GM23338 (cell line): ENCODE results near the gene RRP9. TPM values are rescaled to one million over a fixed set of nuclear protein-coding genes. Genes with fewer than 3 reads are reported as not detected.

Experiments
- ATAC-seq: fragments of 200-7000 bp; cut with Tn5 transposase; 3 replicates; pipeline ENCODE4 v1.9.1; 2020
- DNase-seq: peaks from one replicate; pipeline ENCODE4 v3.0.0-alpha.2; 2015; ENCODE audit warnings: low spot score
- H2AFZ ChIP-seq: fragments of 200-600 bp; sonication (generic); 2 replicates; pipeline ENCODE4 v1.8.0; 2016; ENCODE audit warnings: antibody characterized with exemption, mild to moderate bottlenecking, moderate library complexity
- H3F3A ChIP-seq: fragments of 200-600 bp; sonication (generic); replicated peaks from 2 replicates; pipeline ENCODE4 v1.8.0; 2017; ENCODE audit warnings: antibody characterized with exemption, mixed run types, low read depth
- H3K27ac ChIP-seq: fragments of 200-600 bp; sonication (generic); 2 replicates; pipeline ENCODE4 v1.6.1; 2016; ENCODE audit warnings: low read depth
- H3K27me3 ChIP-seq: fragments of 200-600 bp; sonication (generic); 2 replicates; pipeline ENCODE4 v1.8.0; 2016; ENCODE audit warnings: mild to moderate bottlenecking, mixed run types, moderate library complexity; ENCODE audit not compliant: insufficient read depth
- H3K36me3 ChIP-seq: fragments of 200-600 bp; sonication (generic); 2 replicates; pipeline ENCODE4 v1.8.0; 2016; ENCODE audit warnings: mild to moderate bottlenecking; ENCODE audit not compliant: insufficient read depth
- H3K4me1 ChIP-seq: fragments of 200-600 bp; sonication (generic); 2 replicates; pipeline ENCODE4 v1.8.0; 2016; ENCODE audit warnings: mild to moderate bottlenecking, moderate library complexity; ENCODE audit not compliant: insufficient read depth
- H3K4me2 ChIP-seq: fragments of 200-600 bp; sonication (generic); 2 replicates; pipeline ENCODE4 v1.7.1; 2017; ENCODE audit warnings: mixed run types
- H3K4me3 ChIP-seq: fragments of 200-600 bp; sonication (generic); 2 replicates; pipeline ENCODE4 v1.6.1; 2016; ENCODE audit warnings: mixed run types
- H3K79me2 ChIP-seq: fragments of 200-600 bp; sonication (generic); replicated peaks from 2 replicates; pipeline ENCODE4 v1.8.0; 2017; ENCODE audit warnings: mild to moderate bottlenecking; ENCODE audit not compliant: insufficient read depth
- H3K9me2 ChIP-seq: fragments of 200-600 bp; sonication (generic); 2 replicates; pipeline ENCODE4 v1.8.0; 2017; ENCODE audit not compliant: insufficient read depth
- H4K20me1 ChIP-seq: fragments of 200-600 bp; sonication (generic); replicated peaks from 2 replicates; pipeline ENCODE4 v1.8.0; 2017; ENCODE audit warnings: mild to moderate bottlenecking; ENCODE audit not compliant: insufficient read depth
- H3K27ac Mint-ChIP-seq: 2 replicates; pipeline ENCODE4 v1.8.0; 2020; ENCODE audit warnings: inconsistent platforms, mild to moderate bottlenecking, moderate library complexity, mixed read lengths
- H3K27me3 Mint-ChIP-seq: 3 replicates; pipeline ENCODE4 v1.8.0; 2022; ENCODE audit warnings: low read depth, mild to moderate bottlenecking, moderate library complexity, mixed read lengths, inconsistent platforms; ENCODE audit not compliant: insufficient read depth, poor library complexity
- H3K36me3 Mint-ChIP-seq: 3 replicates; pipeline ENCODE4 v1.8.0; 2021; ENCODE audit warnings: low read depth, mild to moderate bottlenecking, inconsistent platforms, moderate library complexity, mixed read lengths
- H3K4me1 Mint-ChIP-seq: 3 replicates; pipeline ENCODE4 v1.8.0; 2020; ENCODE audit warnings: mild to moderate bottlenecking, inconsistent platforms, mixed read lengths
- H3K4me3 Mint-ChIP-seq: 3 replicates; pipeline ENCODE4 v1.8.0; 2021; ENCODE audit warnings: moderate library complexity, mild to moderate bottlenecking, inconsistent platforms, mixed read lengths
- H3K9me3 Mint-ChIP-seq: 3 replicates; pipeline ENCODE4 v1.8.0; 2020; ENCODE audit warnings: moderate library complexity, mild to moderate bottlenecking, inconsistent platforms, mixed read lengths
- CREB1 ChIP-seq: fragments of 250-450 bp; sonication (Bioruptor Pico); IDR thresholded peaks from 2 replicates; pipeline ENCODE4 v1.5.0; 2020; ENCODE audit warnings: low read depth, mild to moderate bottlenecking, moderate library complexity
- CTCF ChIP-seq, 2 experiments: fragments of 200-600 bp in 1 of 2; sonication (generic) in 1 of 2; conservative IDR thresholded peaks; 2 replicates each; pipeline versions ENCODE4 v1.5.1 to v1.6.1; 2016 to 2017; ENCODE audit warnings: antibody characterized with exemption in 2 of 2, low read depth in 2 of 2, mild to moderate bottlenecking in 2 of 2, moderate library complexity in 1 of 2
- EZH2phosphoT487 ChIP-seq: fragments of 200-600 bp; sonication (generic); IDR thresholded peaks from one replicate; pipeline ENCODE4 v1.8.1; 2018; ENCODE audit warnings: antibody characterized with exemption; ENCODE audit not compliant: unreplicated experiment
- JUNB ChIP-seq: IDR thresholded peaks from one replicate; pipeline ENCODE4 v1.6.1; 2016; ENCODE audit warnings: antibody characterized with exemption; ENCODE audit not compliant: unreplicated experiment
- NANOG ChIP-seq: IDR thresholded peaks from 2 replicates; pipeline ENCODE4 v1.6.1; 2016; ENCODE audit warnings: antibody characterized with exemption, borderline replicate concordance
- POLR2AphosphoS5 ChIP-seq: IDR thresholded peaks from 2 replicates; pipeline ENCODE4 v1.6.1; 2016; ENCODE audit warnings: antibody characterized with exemption, low read depth
- REST ChIP-seq: IDR thresholded peaks from one replicate; pipeline ENCODE4 v1.6.1; 2018; ENCODE audit warnings: antibody characterized with exemption; ENCODE audit not compliant: unreplicated experiment
- STAT1 ChIP-seq: IDR thresholded peaks from one replicate; pipeline ENCODE4 v1.6.1; 2016; ENCODE audit warnings: antibody characterized with exemption; ENCODE audit not compliant: unreplicated experiment
- ZNF114 ChIP-seq: fragments of 250-450 bp; sonication (Bioruptor Pico); IDR thresholded peaks from 2 replicates; pipeline ENCODE4 v1.5.0; 2020; ENCODE audit warnings: mild to moderate bottlenecking, moderate library complexity
- ZNF462 ChIP-seq: fragments of 250-450 bp; sonication (Bioruptor Pico); IDR thresholded peaks from 2 replicates; pipeline ENCODE4 v1.5.0; 2020; ENCODE audit warnings: mild to moderate bottlenecking, moderate library complexity
- polyA plus RNA-seq: library from polyadenylated mRNA; unstranded; fragments of >200 nt; fragmentation: Nextera tagmentation; extraction: Ambion mirVana; gene quantifications from 2 replicates; pipeline ENCODE4 v1.2.1, GENCODE V29; 2016
- total RNA-seq: library from RNA; depleted of rRNA; stranded (reverse); fragments of >200 nt; shearing (Covaris generic); gene quantifications from 2 replicates; pipeline ENCODE4 v1.2.3, GENCODE V29; 2014
- TF ChIP-seq, protein P1 (sequence below): IDR thresholded peaks from 2 replicates; pipeline ENCODE4 v1.6.1; 2016; ENCODE audit warnings: antibody characterized with exemption

The RRP9 gene
- total and polyA plus RNA-seq, 2 experiments from 2014 or later: 62.4 to 68.1 TPM

- TF ChIP-seq CTCF (conservative IDR thresholded peaks at IDR 0.05; ENCODE audit: low read depth in 2 of 2) (no peak), REST (no peak), EZH2phosphoT487 (no peak), STAT1 (no peak), JUNB (no peak), ZNF114 (CRISPR knock-in tag) (no peak), POLR2AphosphoS5 (no peak), NANOG (no peak)
- TF ChIP-seq, protein P1, sequence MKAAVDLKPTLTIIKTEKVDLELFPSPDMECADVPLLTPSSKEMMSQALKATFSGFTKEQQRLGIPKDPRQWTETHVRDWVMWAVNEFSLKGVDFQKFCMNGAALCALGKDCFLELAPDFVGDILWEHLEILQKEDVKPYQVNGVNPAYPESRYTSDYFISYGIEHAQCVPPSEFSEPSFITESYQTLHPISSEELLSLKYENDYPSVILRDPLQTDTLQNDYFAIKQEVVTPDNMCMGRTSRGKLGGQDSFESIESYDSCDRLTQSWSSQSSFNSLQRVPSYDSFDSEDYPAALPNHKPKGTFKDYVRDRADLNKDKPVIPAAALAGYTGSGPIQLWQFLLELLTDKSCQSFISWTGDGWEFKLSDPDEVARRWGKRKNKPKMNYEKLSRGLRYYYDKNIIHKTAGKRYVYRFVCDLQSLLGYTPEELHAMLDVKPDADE: no peak
Measured at GRCh38 chr3:51954713-51955112, 13.0 kb upstream of the RRP9 start (continued).

DNA sequence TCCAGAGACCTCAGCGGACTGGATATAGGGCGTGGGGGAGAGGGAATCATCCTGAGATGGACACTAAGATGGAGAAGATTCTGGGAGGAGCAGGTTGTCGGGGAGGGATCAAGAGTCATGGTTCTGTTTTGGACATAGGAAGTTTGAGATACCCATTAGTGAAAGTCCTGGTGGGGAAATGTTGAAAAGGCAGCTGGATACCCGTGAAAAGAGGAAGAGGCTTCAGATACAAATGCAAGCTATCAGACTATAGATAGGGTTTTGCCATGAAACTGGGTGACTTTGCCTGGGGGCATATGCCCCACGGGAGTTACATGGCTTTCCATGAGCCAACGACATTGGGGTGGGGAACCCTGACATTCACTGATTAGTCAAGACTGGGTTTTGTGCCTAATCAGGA, 12.4 kb upstream of the RRP9 start:
- Histone ChIP-seq H2AFZ (no peak overlapping the region), H3K79me2 (no peaks in the 10 kb centered on the region), H3K27ac (no peak overlapping the region), H3K9me2 (no peaks in the 10 kb centered on the region), H3K4me1 (no peaks in the 10 kb centered on the region; the same call in 1 of the 2 replicates), H3K27me3 (peaks cover 60% of the 10 kb centered on the region), H3F3A (0 out of 2 replicates have a peak, but pooled peaks cover 5% of the 10 kb centered on the region), H3K36me3 (no peaks in the 10 kb centered on the region), H3K4me2 (no peak overlapping the region), H4K20me1 (no peaks in the 10 kb centered on the region; the same call in 1 of the 2 replicates), H3K4me3 (no peak overlapping the region)
- ATAC-seq: no peak
- Mint-ChIP-seq H3K27ac (no peak overlapping the region), H3K4me1 (peaks cover 2% of the 10 kb centered on the region; the same call in 2 of the 3 replicates), H3K9me3 (no peaks in the 10 kb centered on the region), H3K27me3 (peaks cover 48% of the 10 kb centered on the region), H3K36me3 (peaks cover 3% of the 10 kb centered on the region; the same call in 1 of the 3 replicates), H3K4me3 (no peak overlapping the region; the same call in 2 of the 3 replicates)
- no peak for DNase-seq
- no peak for TF ChIP-seq ZNF462
- TF ChIP-seq POLR2AphosphoS5: no peak
- TF ChIP-seq JUNB: no peak
- no peak for TF ChIP-seq CREB1 (CRISPR knock-in tag)
- no peak for TF ChIP-seq CTCF (conservative IDR thresholded peaks at IDR 0.05; ENCODE audit: low read depth in 2 of 2)
